Right lobe of liver (tissue), 4 donors: ENCODE results near the gene RUNX2.

Experiments
- POLR2A ChIP-seq: fragments of 450-650 bp; IDR thresholded peaks from one replicate; pipeline ENCODE4 v1.6.1; 2017; ENCODE audit warnings: antibody characterized with exemption, mild to moderate bottlenecking
- TF ChIP-seq, protein P1 (sequence below), 4 donors: fragments of 200-600 bp in 3 of 4; fragments of 450-650 bp in 1 of 4; IDR thresholded peaks; one replicate each; pipeline versions ENCODE4 v1.5.1 to v1.8.0; 2016 to 2022; ENCODE audit warnings: antibody characterized with exemption in 4 of 4, mild to moderate bottlenecking in 2 of 4
- donor health status: DM: no; HTN: no; CAD: no.
- donor health status: DM: no; HTN: no; CAD: no.
- donor health status: DM: no; HTN: yes; CAD: no.

DNA sequence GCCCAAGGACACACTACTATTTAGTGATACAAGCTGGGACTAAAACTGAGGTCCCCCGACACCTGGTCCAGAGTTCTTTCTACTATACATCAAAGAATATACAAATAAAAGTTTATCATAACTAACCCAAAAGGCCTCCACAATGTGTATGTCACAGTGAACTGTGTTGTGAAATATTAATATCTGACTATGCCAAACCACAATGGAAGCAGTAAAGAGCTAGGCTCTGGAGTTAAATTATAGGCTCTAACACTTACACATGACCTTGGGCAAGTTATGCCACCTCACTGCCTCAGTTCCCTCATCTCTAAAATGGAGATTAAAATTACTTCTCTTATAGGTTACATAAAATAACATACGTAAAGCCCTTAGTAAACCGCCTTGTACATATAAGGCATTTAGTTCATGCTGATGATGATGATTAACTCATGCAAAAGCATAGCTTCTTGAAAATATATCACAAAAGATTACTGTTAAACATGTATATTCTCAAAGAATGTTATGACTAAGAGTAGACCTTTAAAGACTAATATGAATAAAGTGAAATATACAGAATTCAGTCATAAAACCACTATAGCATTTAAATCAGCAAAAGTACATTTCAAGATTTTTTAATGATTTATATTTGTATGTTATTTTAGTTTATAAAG is 43.9 kb downstream of the RUNX2 start:
- TF ChIP-seq, protein P1, sequence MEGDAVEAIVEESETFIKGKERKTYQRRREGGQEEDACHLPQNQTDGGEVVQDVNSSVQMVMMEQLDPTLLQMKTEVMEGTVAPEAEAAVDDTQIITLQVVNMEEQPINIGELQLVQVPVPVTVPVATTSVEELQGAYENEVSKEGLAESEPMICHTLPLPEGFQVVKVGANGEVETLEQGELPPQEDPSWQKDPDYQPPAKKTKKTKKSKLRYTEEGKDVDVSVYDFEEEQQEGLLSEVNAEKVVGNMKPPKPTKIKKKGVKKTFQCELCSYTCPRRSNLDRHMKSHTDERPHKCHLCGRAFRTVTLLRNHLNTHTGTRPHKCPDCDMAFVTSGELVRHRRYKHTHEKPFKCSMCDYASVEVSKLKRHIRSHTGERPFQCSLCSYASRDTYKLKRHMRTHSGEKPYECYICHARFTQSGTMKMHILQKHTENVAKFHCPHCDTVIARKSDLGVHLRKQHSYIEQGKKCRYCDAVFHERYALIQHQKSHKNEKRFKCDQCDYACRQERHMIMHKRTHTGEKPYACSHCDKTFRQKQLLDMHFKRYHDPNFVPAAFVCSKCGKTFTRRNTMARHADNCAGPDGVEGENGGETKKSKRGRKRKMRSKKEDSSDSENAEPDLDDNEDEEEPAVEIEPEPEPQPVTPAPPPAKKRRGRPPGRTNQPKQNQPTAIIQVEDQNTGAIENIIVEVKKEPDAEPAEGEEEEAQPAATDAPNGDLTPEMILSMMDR (IDR thresholded peaks at IDR 0.05), result no peak
- TF ChIP-seq POLR2A, result no peak
